Endothelial cell of umbilical vein (primary cell): ENCODE data around the gene MEF2C.

Experiments
- CTCF ChIP-seq, 2 donors: IDR thresholded peaks; 1 replicate in 1 of 2; 2 replicates in 1 of 2; pipeline ENCODE4 v1.5.1; 2011; ENCODE audit warnings: low read length in 2 of 2, mild to moderate bottlenecking in 2 of 2, moderate library complexity in 2 of 2, control low read depth in 1 of 2, inconsistent platforms in 1 of 2, low read depth in 1 of 2; ENCODE audit not compliant: insufficient read depth in 1 of 2; ENCODE audit errors: extremely low read depth in 1 of 2
- EZH2 ChIP-seq: IDR thresholded peaks from 2 replicates; pipeline ENCODE4 v1.6.1; 2012; ENCODE audit warnings: borderline replicate concordance, low read depth, mild to moderate bottlenecking, moderate library complexity, low read length, inconsistent platforms; ENCODE audit not compliant: severe bottlenecking
- GATA2 ChIP-seq: IDR thresholded peaks from 2 replicates; pipeline ENCODE4 v1.7.0; 2011; ENCODE audit warnings: low read depth, mild to moderate bottlenecking, moderate library complexity, mixed read lengths, low read length; ENCODE audit not compliant: insufficient read length, insufficient read depth
- JUN ChIP-seq: IDR thresholded peaks from 2 replicates; pipeline ENCODE4 v1.6.1; 2011; ENCODE audit warnings: borderline replicate concordance, low read depth; ENCODE audit not compliant: insufficient read length, insufficient read depth
- MYC ChIP-seq: IDR thresholded peaks from one replicate; pipeline ENCODE4 v1.6.1; 2011; ENCODE audit warnings: mild to moderate bottlenecking, low read depth, low read length
- POLR2A ChIP-seq: IDR thresholded peaks from 2 replicates; pipeline ENCODE4 v1.6.1; 2012; ENCODE audit warnings: low read depth, mild to moderate bottlenecking, control low read depth, low read length
- POLR2AphosphoS5 ChIP-seq: IDR thresholded peaks from 2 replicates; pipeline ENCODE4 v1.6.1; 2012; ENCODE audit warnings: low read depth, mild to moderate bottlenecking, control low read depth, low read length, moderate library complexity; ENCODE audit not compliant: insufficient read depth
- TF ChIP-seq, protein P1 (sequence below): IDR thresholded peaks from 2 replicates; pipeline ENCODE4 v1.6.1; 2011; ENCODE audit not compliant: insufficient read depth, insufficient read length

- TF ChIP-seq POLR2A (no peak), EZH2 (no peak), CTCF (IDR thresholded peaks at IDR 0.05; ENCODE audit: extremely low read depth in 1 of 2, insufficient read depth in 1 of 2, low read depth in 1 of 2, low read length in 2 of 2) (no peak), MYC (no peak), POLR2AphosphoS5 (no peak), JUN (no peak), GATA2 (no peak)
- TF ChIP-seq, protein P1, sequence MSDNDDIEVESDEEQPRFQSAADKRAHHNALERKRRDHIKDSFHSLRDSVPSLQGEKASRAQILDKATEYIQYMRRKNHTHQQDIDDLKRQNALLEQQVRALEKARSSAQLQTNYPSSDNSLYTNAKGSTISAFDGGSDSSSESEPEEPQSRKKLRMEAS, result no peak
These were observed 66.8 kb downstream of the MEF2C start for GRCh38 chr5:88816195-88816594.
